B cell (primary cell): ENCODE measurements around the gene LRRC70. TPM values are rescaled to one million over a fixed set of nuclear protein-coding genes. Genes with fewer than 3 reads are reported as not detected.

Source experiments
- ATAC-seq: fragments of 200-7000 bp; cut with Tn5 transposase; one replicate; pipeline ENCODE4 v1.10.0; 2021; ENCODE audit warnings: low read depth, mild to moderate bottlenecking, moderate number of reproducible peaks, moderate library complexity
- CTCF ChIA-PET: fragments of 350-600 bp; sonication (Branson Sonifier 250); formaldehyde crosslinking; loops from one replicate; lab custom pipeline; 2021; ENCODE audit warnings: antibody characterized with exemption, inconsistent platforms; lab: Charles Lee
- POLR2A ChIA-PET: fragments of 350-600 bp; sonication (Branson Sonifier 250); formaldehyde crosslinking; loops from one replicate; lab custom pipeline; 2021; ENCODE audit warnings: antibody characterized with exemption; lab: Charles Lee
- DNase-seq: peaks from one replicate; pipeline ENCODE4 v3.0.0; 2013
- H2AFZ ChIP-seq: 2 replicates; pipeline ENCODE4 v1.6.1; 2012; ENCODE audit warnings: mild to moderate bottlenecking, low read depth, low read length; ENCODE audit not compliant: insufficient read depth, poor library complexity, severe bottlenecking
- H3K27ac ChIP-seq, 2 donors: 1 replicate in 1 of 2; 2 replicates in 1 of 2; pipeline ENCODE4 v1.5.1; 2012 to 2013; ENCODE audit warnings: low read length in 2 of 2, mild to moderate bottlenecking in 2 of 2, moderate library complexity in 1 of 2
- H3K27me3 ChIP-seq, 4 experiments: fragments of 200-600 bp in 1 of 4; sonication (generic) in 1 of 4; replicated peaks in 1 of 4; 1 replicate in 2 of 4; 2 replicates in 2 of 4; pipeline versions ENCODE4 v1.6.1 to v1.7.0; 2013 to 2016; ENCODE audit warnings: low read length in 3 of 4, mild to moderate bottlenecking in 2 of 4, mixed read lengths in 1 of 4, moderate library complexity in 1 of 4; ENCODE audit not compliant: insufficient read depth in 4 of 4, control insufficient read depth in 3 of 4; ENCODE audit errors: control extremely low read depth in 1 of 4
- H3K36me3 ChIP-seq, 2 experiments: replicated peaks in 1 of 2; 1 replicate in 1 of 2; 2 replicates in 1 of 2; pipeline versions ENCODE4 v1.6.1 to v1.7.1; 2013; ENCODE audit warnings: low read length in 1 of 2; ENCODE audit not compliant: insufficient read depth in 2 of 2, control insufficient read depth in 1 of 2; ENCODE audit errors: control extremely low read depth in 1 of 2, extremely low read depth in 1 of 2
- H3K4me1 ChIP-seq, 2 donors: fragments of 200-600 bp in 1 of 2; sonication (generic) in 1 of 2; 1 replicate in 1 of 2; 2 replicates in 1 of 2; pipeline versions ENCODE4 v1.5.1 to v1.6.1; 2013 to 2017; ENCODE audit warnings: low read length in 2 of 2; ENCODE audit not compliant: control insufficient read depth in 2 of 2, insufficient read depth in 2 of 2
- H3K4me2 ChIP-seq: replicated peaks from 2 replicates; pipeline ENCODE3; 2012; ENCODE audit warnings: mild to moderate bottlenecking, low read depth, low read length; ENCODE audit not compliant: poor library complexity, severe bottlenecking
- H3K4me3 ChIP-seq, 5 experiments: fragments of 200-600 bp in 1 of 5; sonication (generic) in 1 of 5; 1 replicate in 3 of 5; 2 replicates in 2 of 5; pipeline versions ENCODE4 v1.5.1 to v1.7.0; 2011 to 2016; ENCODE audit warnings: low read length in 4 of 5, mild to moderate bottlenecking in 4 of 5, low read depth in 2 of 5, control low read depth in 1 of 5, moderate library complexity in 1 of 5; ENCODE audit not compliant: insufficient read depth in 1 of 5; ENCODE audit errors: control extremely low read depth in 1 of 5, extremely low read depth in 1 of 5
- H3K79me2 ChIP-seq: fragments of 200-600 bp; sonication (generic); one replicate; pipeline ENCODE4 v1.6.0; 2016; ENCODE audit warnings: low read length; ENCODE audit not compliant: control insufficient read depth, insufficient read depth
- H3K9ac ChIP-seq: fragments of 200-600 bp; sonication (generic); 2 replicates; pipeline ENCODE4 v1.6.1; 2017; ENCODE audit warnings: mild to moderate bottlenecking, low read length, moderate library complexity
- H3K9me3 ChIP-seq, 3 donors: one replicate each; pipeline versions ENCODE4 v1.6.1 to v1.7.1; 2013; ENCODE audit warnings: low read length in 2 of 3; ENCODE audit not compliant: control insufficient read depth in 2 of 3, insufficient read depth in 1 of 3; ENCODE audit errors: control extremely low read depth in 1 of 3
- H4K20me1 ChIP-seq: 2 replicates; pipeline ENCODE4 v1.6.0; 2012; ENCODE audit warnings: mild to moderate bottlenecking, low read length; ENCODE audit not compliant: insufficient read depth, control insufficient read depth, poor library complexity, severe bottlenecking
- H3K27ac Mint-ChIP-seq: one replicate; pipeline ENCODE4 v1.8.0; 2021; ENCODE audit warnings: mixed read lengths
- H3K27me3 Mint-ChIP-seq: one replicate; pipeline ENCODE4 v1.8.0; 2021; ENCODE audit warnings: mixed read lengths
- H3K4me1 Mint-ChIP-seq: one replicate; pipeline ENCODE4 v1.8.0; 2021; ENCODE audit warnings: mixed read lengths
- H3K4me3 Mint-ChIP-seq: one replicate; pipeline ENCODE4 v1.8.0; 2021; ENCODE audit warnings: mixed read lengths
- H3K9me3 Mint-ChIP-seq: one replicate; pipeline ENCODE4 v1.8.0; 2022; ENCODE audit warnings: mixed read lengths; ENCODE audit not compliant: insufficient read depth
- CTCF ChIP-seq: fragments of 200-600 bp; IDR thresholded peaks from one replicate; pipeline ENCODE4 v1.8.0; 2022; ENCODE audit warnings: antibody characterized with exemption, mild to moderate bottlenecking
- EZH2 ChIP-seq: IDR thresholded peaks from 2 replicates; pipeline ENCODE4 v1.6.1; 2012; ENCODE audit warnings: borderline replicate concordance, low read depth, mild to moderate bottlenecking, moderate library complexity, low read length; ENCODE audit not compliant: insufficient read depth, poor library complexity, severe bottlenecking
- WGBS: methylation state at CpG from one replicate; pipeline ENCODE4 v1.1.5; 2013; ENCODE audit warnings: missing lambda C conversion rate; ENCODE audit not compliant: insufficient coverage; 5-methylcytosine and 5-hydroxymethylcytosine counted together
- intact Hi-C: fragments of 100-400 bp; cut with micrococcal nuclease; formaldehyde crosslinking; loops from one replicate; pipeline ENCODE4 v1.10.0; 2022
- polyA plus RNA-seq: library from polyadenylated mRNA; depleted of rRNA; stranded (reverse); fragments of >200 nt; gene quantifications from 2 replicates; pipeline ENCODE4 v1.2.3, GENCODE V29; 2012
- total RNA-seq, 2 donors: library from RNA; stranded (reverse); fragments of 120-200 nt in 1 of 2; gene quantifications; 1 replicate in 1 of 2; 2 replicates in 1 of 2; pipeline versions ENCODE4 v1.2.3 to v1.2.4, GENCODE V29; 2013 to 2022

The LRRC70 gene
- total and polyA plus RNA-seq, 2 donors (not counting 1 experiment from before 2014, with no cell fraction given) = 2.3 to 3.3 TPM

- H3K9me3 ChIP-seq = no peaks in the 10 kb centered on the region
- no peak overlapping the region for H2AFZ ChIP-seq
- no peaks in the 10 kb centered on the region for H3K79me2 ChIP-seq
- peaks cover 0 to 4% of the 10 kb centered on the region in 2 experiments for H3K36me3 ChIP-seq
- peaks cover 0 to 7% of the 10 kb centered on the region in 2 donors for H3K4me1 ChIP-seq
- WGBS = 31% methylated on average over 7 of the region's 8 CpGs
- no peak for ATAC-seq
- no peaks in the 10 kb centered on the region for H4K20me1 ChIP-seq
- no peak for DNase-seq
- no peaks in the 10 kb centered on the region for H3K27me3 ChIP-seq
- no peak for TF ChIP-seq CTCF
- TF ChIP-seq EZH2 = no peak
- H3K4me2 ChIP-seq = no peak overlapping the region
- H3K27ac ChIP-seq = no peak overlapping the region
- no peaks in the 10 kb centered on the region for H3K27me3 Mint-ChIP-seq
- no peaks in the 10 kb centered on the region for H3K9me3 Mint-ChIP-seq
- H3K4me1 Mint-ChIP-seq = peaks cover 8% of the 10 kb centered on the region
- H3K4me3 ChIP-seq = no peak overlapping the region
- ChIA-PET CTCF (no interaction called here), POLR2A (no interaction called here)
- no peak overlapping the region for H3K4me3 Mint-ChIP-seq
- intact Hi-C loops = no loop called here
- H3K9ac ChIP-seq = no peak overlapping the region
- H3K27ac Mint-ChIP-seq = no peak overlapping the region
These were observed 3.4 kb downstream of the LRRC70 start for GRCh38 chr5:62581836-62582597.

GRCh38 chr5:62584391-62584790, 5.8 kb downstream of the LRRC70 start:
- H3K4me1 ChIP-seq = no peaks in the 10 kb centered on the region
- no peaks in the 10 kb centered on the region for H4K20me1 ChIP-seq
- no peaks in the 10 kb centered on the region for H3K79me2 ChIP-seq
- no peak overlapping the region for H3K4me2 ChIP-seq
- DNase-seq = no peak
- Mint-ChIP-seq H3K9me3 (no peaks in the 10 kb centered on the region), H3K27ac (no peak overlapping the region), H3K4me3 (no peak overlapping the region), H3K27me3 (no peaks in the 10 kb centered on the region), H3K4me1 (peaks cover under 1% of the 10 kb centered on the region)
- H3K9ac ChIP-seq = no peak overlapping the region
- no peak for ATAC-seq
- H3K9me3 ChIP-seq = no peaks in the 10 kb centered on the region
- WGBS = no CpG with 5 or more reads among the region's 3 CpGs
- H3K27me3 ChIP-seq = no peaks in the 10 kb centered on the region
- intact Hi-C loops = no loop called here
- H2AFZ ChIP-seq = no peak overlapping the region
- ChIA-PET CTCF (no interaction called here), POLR2A (no interaction called here)
- no peak overlapping the region for H3K4me3 ChIP-seq
- H3K27ac ChIP-seq = no peak overlapping the region
- peaks cover 0 to 4% of the 10 kb centered on the region in 2 experiments for H3K36me3 ChIP-seq
- TF ChIP-seq CTCF (no peak), EZH2 (no peak)
